Sciatic nerve (tissue), 2 donors: ENCODE results near the gene PCED1B. TPM values are rescaled to one million over a fixed set of nuclear protein-coding genes. Genes with fewer than 3 reads are reported as not detected.
"Not testable (repeated sequence)": the region's sequence is repeated elsewhere in the genome, so short reads cannot be mapped to it uniquely, and the experiment has no call there.

Source experiments
- ATAC-seq: fragments of 200-7000 bp; cut with Tn5 transposase; one replicate; pipeline ENCODE4 v1.9.1; 2020; ENCODE audit warnings: mild to moderate bottlenecking, moderate library complexity
- DNase-seq: peaks from one replicate; pipeline ENCODE4 v3.0.0-alpha.2; 2020; ENCODE audit warnings: low spot score
- intact Hi-C: fragments of 100-400 bp; cut with DNase I; formaldehyde crosslinking; loops from one replicate; pipeline ENCODE4 v1.14.2; 2022
- total RNA-seq: library from RNA; stranded (reverse); fragmentation: NEBNext Ultra II Directional; extraction: Animal tissue kit (Norgen Biotek cat#: 25700); gene quantifications from one replicate; pipeline ENCODE4 v1.2.1, GENCODE V29; 2021
- donor health status: DM: no; HTN: no; CAD: no.
- donor health status: DM: no; HTN: no; CAD: no.

PCED1B gene
- total RNA-seq, 1 donor from 2014 or later: 5.0 TPM

- DNase-seq (no peak), ATAC-seq (peak; percentile 85)
- intact Hi-C loops: no loop called here
Measured at GRCh38 chr12:47216150-47216677, 136.8 kb downstream of the PCED1B start.

- DNase-seq, ATAC-seq, intact Hi-C loops: not testable (repeated sequence)
Measured at GRCh38 chr12:47217595-47217869, 138.1 kb downstream of the PCED1B start.

- intact Hi-C loops: no loop called here
- ATAC-seq (no peak), DNase-seq (no peak)
Measured at GRCh38 chr12:47218191-47218654, 138.8 kb downstream of the PCED1B start.

- DNase-seq: no peak
- intact Hi-C loops: no loop called here
- no peak for ATAC-seq
Measured at GRCh38 chr12:47219243-47219642, 139.8 kb downstream of the PCED1B start.

- intact Hi-C loops: no loop called here
- no peak for DNase-seq
- no peak for ATAC-seq
Measured at GRCh38 chr12:47221256-47222023, 142.0 kb downstream of the PCED1B start.

GRCh38 chr12:47222520-47223030 is 143.2 kb downstream of the PCED1B start:
- intact Hi-C loops: no loop called here
- DNase-seq (no peak), ATAC-seq (no peak)

- intact Hi-C loops: no loop called here
- DNase-seq (no peak), ATAC-seq (peak; percentile 49)
Measured at GRCh38 chr12:47223031-47223847, 143.8 kb downstream of the PCED1B start.

GRCh38 chr12:47223848-47224213 is 144.4 kb downstream of the PCED1B start:
- ATAC-seq: peak; percentile 78
- no peak for DNase-seq
- intact Hi-C loops: no loop called here

GRCh38 chr12:47224563-47225133 is 145.2 kb downstream of the PCED1B start:
- no peak for ATAC-seq
- no peak for DNase-seq
- intact Hi-C loops: no loop called here

GRCh38 chr12:47225356-47225755 is 145.9 kb downstream of the PCED1B start:
- DNase-seq: no peak
- intact Hi-C loops: no loop called here
- no peak for ATAC-seq

GRCh38 chr12:47226199-47226598 is 146.8 kb downstream of the PCED1B start:
- no peak for ATAC-seq
- intact Hi-C loops: no loop called here
- no peak for DNase-seq

- intact Hi-C loops: no loop called here
- ATAC-seq (no peak), DNase-seq (no peak)
Measured at GRCh38 chr12:47228802-47229201, 149.4 kb downstream of the PCED1B start.

- intact Hi-C loops: no loop called here
- ATAC-seq (no peak), DNase-seq (no peak)
Measured at GRCh38 chr12:47231456-47231855, 152.0 kb downstream of the PCED1B start.

GRCh38 chr12:47234576-47235141 is 155.2 kb downstream of the PCED1B start:
- intact Hi-C loops: no loop called here
- ATAC-seq (no peak), DNase-seq (no peak)

- ATAC-seq: no peak
- intact Hi-C loops: no loop called here
- DNase-seq: no peak
Measured at GRCh38 chr12:47235258-47236040, 156.0 kb downstream of the PCED1B start.

- ATAC-seq (peak; percentile 64), DNase-seq (no peak)
- intact Hi-C loops: no loop called here
Measured at GRCh38 chr12:47236109-47236714, 156.8 kb downstream of the PCED1B start.

- no peak for DNase-seq
- no peak for ATAC-seq
- intact Hi-C loops: no loop called here
Measured at GRCh38 chr12:47237751-47238211, 158.4 kb downstream of the PCED1B start.

- ATAC-seq (no peak), DNase-seq (no peak)
- intact Hi-C loops: no loop called here
Measured at GRCh38 chr12:47238669-47239114, 159.3 kb downstream of the PCED1B start.
